BE2C (cell line): ENCODE measurements around the gene PRDM10.
"Not testable (repeated sequence)": the region's sequence is repeated elsewhere in the genome, so short reads cannot be mapped to it uniquely, and the experiment has no call there.

ENCODE experiments used
- DNase-seq: peaks from one replicate; pipeline ENCODE4 v3.0.0-alpha.2; 2020
- H3K27me3 ChIP-seq: fragments of 250-450 bp; sonication (Bioruptor Pico); 2 replicates; pipeline ENCODE4 v1.5.1; 2020; ENCODE audit warnings: mild to moderate bottlenecking
- H3K36me3 ChIP-seq: fragments of 250-450 bp; sonication (Bioruptor Pico); 2 replicates; pipeline ENCODE4 v1.5.1; 2020; ENCODE audit warnings: mild to moderate bottlenecking
- H3K4me1 ChIP-seq: fragments of 250-450 bp; sonication (Bioruptor Pico); 2 replicates; pipeline ENCODE4 v1.5.1; 2020
- H3K4me3 ChIP-seq: 2 replicates; pipeline ENCODE4 v1.5.1; 2011; ENCODE audit warnings: low read depth, low read length
- H3K9me3 ChIP-seq: fragments of 250-450 bp; sonication (Bioruptor Pico); 2 replicates; pipeline ENCODE4 v1.5.1; 2020
- CTCF ChIP-seq: IDR thresholded peaks from 2 replicates; pipeline ENCODE4 v1.5.1; 2012; ENCODE audit warnings: mild to moderate bottlenecking, low read depth, low read length

The PRDM10 gene

GRCh38 chr11:129885381-129885780, 117.3 kb downstream of the PRDM10 start:
- TF ChIP-seq CTCF = no peak
- no peak overlapping the region for H3K4me3 ChIP-seq
- H3K9me3 ChIP-seq = no peaks in the 10 kb centered on the region
- H3K36me3 ChIP-seq = peaks cover 86% of the 10 kb centered on the region
- no peak for DNase-seq
- H3K4me1 ChIP-seq = no peaks in the 10 kb centered on the region
- H3K27me3 ChIP-seq = no peaks in the 10 kb centered on the region

- TF ChIP-seq CTCF = no peak
- Histone ChIP-seq H3K27me3 (no peaks in the 10 kb centered on the region), H3K9me3 (no peaks in the 10 kb centered on the region), H3K36me3 (peaks cover 85% of the 10 kb centered on the region), H3K4me1 (no peaks in the 10 kb centered on the region), H3K4me3 (no peak overlapping the region)
- DNase-seq = no peak
These were observed 118.1 kb downstream of the PRDM10 start for GRCh38 chr11:129884581-129884980.

GRCh38 chr11:129881570-129882170, 121.0 kb downstream of the PRDM10 start:
- Histone ChIP-seq H3K27me3 (no peaks in the 10 kb centered on the region), H3K36me3 (peaks cover 79% of the 10 kb centered on the region), H3K4me3 (no peak overlapping the region), H3K4me1 (no peaks in the 10 kb centered on the region), H3K9me3 (no peaks in the 10 kb centered on the region)
- peak; percentile 69 for TF ChIP-seq CTCF
- DNase-seq = peak; percentile 58

GRCh38 chr11:129880311-129880710, 122.3 kb downstream of the PRDM10 start:
- Histone ChIP-seq H3K27me3 (no peaks in the 10 kb centered on the region), H3K36me3 (peaks cover 73% of the 10 kb centered on the region), H3K9me3 (no peaks in the 10 kb centered on the region), H3K4me1 (no peaks in the 10 kb centered on the region), H3K4me3 (no peak overlapping the region)
- DNase-seq = no peak
- TF ChIP-seq CTCF = no peak

GRCh38 chr11:129871914-129872313, 130.7 kb downstream of the PRDM10 start:
- Histone ChIP-seq H3K36me3 (peaks cover 79% of the 10 kb centered on the region), H3K27me3 (no peaks in the 10 kb centered on the region), H3K4me1 (peaks cover 1% of the 10 kb centered on the region; the same call in 1 of the 2 replicates), H3K9me3 (no peaks in the 10 kb centered on the region), H3K4me3 (no peak overlapping the region)
- TF ChIP-seq CTCF = no peak
- DNase-seq = no peak

GRCh38 chr11:129868626-129869025, 134.0 kb downstream of the PRDM10 start:
- not testable (repeated sequence) for H3K9me3 ChIP-seq, H3K4me1 ChIP-seq, H3K27me3 ChIP-seq, H3K4me3 ChIP-seq, DNase-seq
- H3K36me3 ChIP-seq = peaks cover 80% of the 10 kb centered on the region

GRCh38 chr11:129866311-129866710, 136.3 kb downstream of the PRDM10 start:
- no peaks in the 10 kb centered on the region for H3K27me3 ChIP-seq
- no peak for DNase-seq
- no peak overlapping the region for H3K4me3 ChIP-seq
- peaks cover 68% of the 10 kb centered on the region for H3K36me3 ChIP-seq
- no peak for TF ChIP-seq CTCF
- no peaks in the 10 kb centered on the region for H3K9me3 ChIP-seq
- H3K4me1 ChIP-seq = peaks cover 7% of the 10 kb centered on the region; the same call in 1 of the 2 replicates
